Measurements from ENCODE around the gene GALNT14.

Gene GALNT14

DNA sequence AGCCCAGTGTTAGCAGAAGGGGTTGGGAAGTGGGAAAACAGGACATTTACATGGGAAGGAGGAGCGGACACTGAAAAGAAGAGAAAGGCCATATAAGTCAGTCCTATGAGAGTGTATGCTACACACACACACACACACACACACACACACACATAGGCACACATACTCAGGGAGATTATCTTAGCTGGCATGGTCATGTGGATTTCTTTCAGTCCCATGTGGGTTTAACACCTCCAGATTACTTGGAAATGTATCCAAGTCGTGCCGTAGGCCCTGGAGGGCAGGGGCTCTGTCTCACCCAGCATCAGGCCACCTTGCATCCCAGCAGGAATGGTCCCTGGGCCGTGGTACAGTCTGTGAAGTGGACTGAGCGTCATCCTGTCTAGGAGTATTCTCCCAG is 217.7 kb downstream of the GALNT14 start:
- no peak overlapping the region for H3K27ac ChIP-seq (ENCODE audit: low read length)
- DNase-seq = no peak
- no peaks in the 10 kb centered on the region for H4K20me1 ChIP-seq (ENCODE audit: insufficient read depth, low read length)
- no peaks in the 10 kb centered on the region for H3K9me3 ChIP-seq (replicated peaks; ENCODE audit: insufficient read depth, low read length)
- H3K27me3 ChIP-seq (replicated peaks; ENCODE audit: insufficient read depth, low read length) = no peaks in the 10 kb centered on the region
- no peak overlapping the region for H3K4me3 ChIP-seq (ENCODE audit: low read length)
- no peak overlapping the region for H2AFZ ChIP-seq (ENCODE audit: low read length)
- no peaks in the 10 kb centered on the region for H3F3A ChIP-seq (ENCODE audit: insufficient read depth, low read length)
- no peaks in the 10 kb centered on the region for H3K79me2 ChIP-seq (ENCODE audit: low read length)
- TF ChIP-seq EZH2phosphoT487 (IDR thresholded peaks at IDR 0.05; ENCODE audit: low read length) (no peak), EZH2 (optimal IDR thresholded peaks at IDR 0.05; ENCODE audit: low read depth, low read length) (no peak)
- TF ChIP-seq, protein P1, sequence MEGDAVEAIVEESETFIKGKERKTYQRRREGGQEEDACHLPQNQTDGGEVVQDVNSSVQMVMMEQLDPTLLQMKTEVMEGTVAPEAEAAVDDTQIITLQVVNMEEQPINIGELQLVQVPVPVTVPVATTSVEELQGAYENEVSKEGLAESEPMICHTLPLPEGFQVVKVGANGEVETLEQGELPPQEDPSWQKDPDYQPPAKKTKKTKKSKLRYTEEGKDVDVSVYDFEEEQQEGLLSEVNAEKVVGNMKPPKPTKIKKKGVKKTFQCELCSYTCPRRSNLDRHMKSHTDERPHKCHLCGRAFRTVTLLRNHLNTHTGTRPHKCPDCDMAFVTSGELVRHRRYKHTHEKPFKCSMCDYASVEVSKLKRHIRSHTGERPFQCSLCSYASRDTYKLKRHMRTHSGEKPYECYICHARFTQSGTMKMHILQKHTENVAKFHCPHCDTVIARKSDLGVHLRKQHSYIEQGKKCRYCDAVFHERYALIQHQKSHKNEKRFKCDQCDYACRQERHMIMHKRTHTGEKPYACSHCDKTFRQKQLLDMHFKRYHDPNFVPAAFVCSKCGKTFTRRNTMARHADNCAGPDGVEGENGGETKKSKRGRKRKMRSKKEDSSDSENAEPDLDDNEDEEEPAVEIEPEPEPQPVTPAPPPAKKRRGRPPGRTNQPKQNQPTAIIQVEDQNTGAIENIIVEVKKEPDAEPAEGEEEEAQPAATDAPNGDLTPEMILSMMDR (IDR thresholded peaks at IDR 0.05; ENCODE audit: low read length) = no peak
- no peak overlapping the region for H3K9ac ChIP-seq (ENCODE audit: low read length)
- no peaks in the 10 kb centered on the region for H3K9me2 ChIP-seq (replicated peaks; ENCODE audit: insufficient read depth, low read length)
- no peaks in the 10 kb centered on the region for H3K36me3 ChIP-seq (replicated peaks; ENCODE audit: insufficient read depth, low read length)
- no peaks in the 10 kb centered on the region for H3K4me1 ChIP-seq (ENCODE audit: low read length)
- H3K4me2 ChIP-seq (ENCODE audit: low read depth, low read length) = no peak overlapping the region

DNA sequence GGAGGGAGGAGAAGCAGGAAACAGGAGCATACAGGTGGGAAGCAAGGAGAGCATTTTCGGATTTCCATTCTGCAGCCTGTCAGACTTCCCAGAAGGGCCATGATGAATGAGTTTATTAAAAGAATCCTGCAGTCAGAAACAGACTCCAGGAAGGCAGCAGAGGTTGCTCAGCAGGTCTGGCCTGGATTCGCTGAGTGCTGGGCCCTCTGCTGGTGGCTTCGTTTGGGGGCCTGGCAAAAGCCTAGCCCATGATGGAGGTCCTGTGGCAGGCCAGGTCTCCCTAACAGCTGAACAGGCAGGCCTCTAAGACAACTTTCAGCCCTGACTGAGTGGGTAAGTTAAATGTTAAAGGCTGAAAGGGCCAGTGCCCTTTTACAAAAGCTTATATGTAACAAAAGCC is 222.8 kb downstream of the GALNT14 start:
- DNase-seq = no peak

DNA sequence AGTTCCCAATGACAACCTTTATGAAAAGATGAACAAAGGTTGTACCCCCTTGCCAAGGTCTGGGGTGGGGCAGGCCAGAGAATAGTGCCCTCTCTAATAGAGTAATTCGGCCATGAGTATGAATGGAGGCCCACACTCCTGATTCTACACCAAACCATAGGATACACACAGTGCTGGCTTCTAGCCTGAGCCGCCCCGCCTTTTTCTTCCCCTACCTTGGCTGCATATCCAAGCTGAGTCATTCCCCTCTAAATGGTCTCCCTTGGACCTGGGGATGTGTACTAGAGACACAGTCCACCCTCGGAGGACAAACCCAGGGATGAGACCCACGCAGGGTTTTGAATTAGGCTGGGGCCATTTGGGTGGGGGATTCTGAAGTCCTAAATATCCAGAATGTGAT is 223.8 kb downstream of the GALNT14 start:
- Histone ChIP-seq H3K9ac (ENCODE audit: low read length) (no peak overlapping the region), H3F3A (ENCODE audit: insufficient read depth, low read length) (no peaks in the 10 kb centered on the region), H4K20me1 (ENCODE audit: insufficient read depth, low read length) (no peaks in the 10 kb centered on the region), H3K27me3 (replicated peaks; ENCODE audit: insufficient read depth, low read length) (no peaks in the 10 kb centered on the region), H3K9me2 (replicated peaks; ENCODE audit: insufficient read depth, low read length) (no peaks in the 10 kb centered on the region), H3K36me3 (replicated peaks; ENCODE audit: insufficient read depth, low read length) (no peaks in the 10 kb centered on the region), H3K4me3 (ENCODE audit: low read length) (no peak overlapping the region), H3K4me2 (ENCODE audit: low read depth, low read length) (no peak overlapping the region), H3K27ac (ENCODE audit: low read length) (no peak overlapping the region), H3K4me1 (ENCODE audit: low read length) (no peaks in the 10 kb centered on the region), H3K9me3 (replicated peaks; ENCODE audit: insufficient read depth, low read length) (no peaks in the 10 kb centered on the region), H2AFZ (ENCODE audit: low read length) (no peak overlapping the region), H3K79me2 (ENCODE audit: low read length) (no peaks in the 10 kb centered on the region)
- DNase-seq = no peak
- TF ChIP-seq EZH2phosphoT487 (IDR thresholded peaks at IDR 0.05; ENCODE audit: low read length) (no peak), EZH2 (optimal IDR thresholded peaks at IDR 0.05; ENCODE audit: low read depth, low read length) (no peak)
- TF ChIP-seq, protein P1 (IDR thresholded peaks at IDR 0.05; ENCODE audit: low read length) = no peak

More for the DNA sequence above, 222.8 kb downstream of the GALNT14 start:
- no peaks in the 10 kb centered on the region for H3K27me3 ChIP-seq (replicated peaks; ENCODE audit: insufficient read depth, low read length)
- H3K4me3 ChIP-seq (ENCODE audit: low read length) = no peak overlapping the region
- no peaks in the 10 kb centered on the region for H3K9me3 ChIP-seq (replicated peaks; ENCODE audit: insufficient read depth, low read length)
- H3K4me1 ChIP-seq (ENCODE audit: low read length) = no peaks in the 10 kb centered on the region
- H4K20me1 ChIP-seq (ENCODE audit: insufficient read depth, low read length) = no peaks in the 10 kb centered on the region
- H3K4me2 ChIP-seq (ENCODE audit: low read depth, low read length) = no peak overlapping the region
- no peaks in the 10 kb centered on the region for H3F3A ChIP-seq (ENCODE audit: insufficient read depth, low read length)
- H3K36me3 ChIP-seq (replicated peaks; ENCODE audit: insufficient read depth, low read length) = no peaks in the 10 kb centered on the region
- H3K9me2 ChIP-seq (replicated peaks; ENCODE audit: insufficient read depth, low read length) = no peaks in the 10 kb centered on the region
- H3K79me2 ChIP-seq (ENCODE audit: low read length) = no peaks in the 10 kb centered on the region
- H2AFZ ChIP-seq (ENCODE audit: low read length) = no peak overlapping the region
- TF ChIP-seq EZH2phosphoT487 (IDR thresholded peaks at IDR 0.05; ENCODE audit: low read length) (no peak), EZH2 (optimal IDR thresholded peaks at IDR 0.05; ENCODE audit: low read depth, low read length) (no peak)
- TF ChIP-seq, protein P1 (IDR thresholded peaks at IDR 0.05; ENCODE audit: low read length) = no peak
- H3K27ac ChIP-seq (ENCODE audit: low read length) = no peak overlapping the region
- H3K9ac ChIP-seq (ENCODE audit: low read length) = no peak overlapping the region
